Measurements from ENCODE around the gene UNC50. TPM values are rescaled to one million over a fixed set of nuclear protein-coding genes. Genes with fewer than 3 reads are reported as not detected.
"Not testable (repeated sequence)": the region's sequence is repeated elsewhere in the genome, so short reads cannot be mapped to it uniquely, and the experiment has no call there.

The UNC50 gene
- total and polyA plus RNA-seq, 2 donors, result 46.1 to 68.5 TPM

DNA sequence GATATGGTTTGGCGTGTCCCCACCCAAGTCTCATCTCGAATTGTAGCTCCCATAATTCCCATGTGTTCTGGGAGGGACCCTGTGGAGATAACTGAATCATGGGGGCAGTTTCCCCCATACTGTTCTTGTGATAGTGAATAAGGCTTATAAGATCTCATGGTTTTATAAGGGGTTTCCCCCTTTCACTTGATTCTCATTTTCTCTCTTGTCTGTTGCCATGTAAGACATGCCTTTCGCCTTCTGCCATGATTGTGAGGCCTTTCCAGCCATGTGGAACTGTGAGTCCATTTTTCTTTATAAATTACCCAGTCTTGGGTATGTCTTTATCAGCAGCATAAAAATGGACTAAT lies 51.1 kb downstream of the UNC50 start:
- H3K27me3 ChIP-seq (ENCODE audit: control insufficient read depth in 2 of 2, insufficient read depth in 1 of 2, low read length in 1 of 2); H3K9me3 ChIP-seq (ENCODE audit: control insufficient read depth in 2 of 2, insufficient read depth in 1 of 2, low read length in 1 of 2); H3K4me3 ChIP-seq (ENCODE audit: low read length in 2 of 2); DNase-seq (ENCODE audit: low read depth in 6 of 9, low spot score in 9 of 9): not testable (repeated sequence)
- Histone ChIP-seq H3K4me1 (ENCODE audit: control insufficient read depth in 2 of 2, insufficient read depth in 2 of 2, low read length in 2 of 2) (peaks cover 13 to 30% of the 10 kb centered on the region in 2 donors), H3K36me3 (ENCODE audit: control insufficient read depth in 2 of 2, insufficient read depth in 2 of 2, low read length in 1 of 2) (peaks cover 0 to 21% of the 10 kb centered on the region in 2 donors), H3K27ac (ENCODE audit: low read depth in 1 of 2, low read length in 1 of 2) (peak overlapping the region in 1 of 2 donors; percentile 69)
- 98% methylated on average over 3 of the region's 3 CpGs for WGBS

DNA sequence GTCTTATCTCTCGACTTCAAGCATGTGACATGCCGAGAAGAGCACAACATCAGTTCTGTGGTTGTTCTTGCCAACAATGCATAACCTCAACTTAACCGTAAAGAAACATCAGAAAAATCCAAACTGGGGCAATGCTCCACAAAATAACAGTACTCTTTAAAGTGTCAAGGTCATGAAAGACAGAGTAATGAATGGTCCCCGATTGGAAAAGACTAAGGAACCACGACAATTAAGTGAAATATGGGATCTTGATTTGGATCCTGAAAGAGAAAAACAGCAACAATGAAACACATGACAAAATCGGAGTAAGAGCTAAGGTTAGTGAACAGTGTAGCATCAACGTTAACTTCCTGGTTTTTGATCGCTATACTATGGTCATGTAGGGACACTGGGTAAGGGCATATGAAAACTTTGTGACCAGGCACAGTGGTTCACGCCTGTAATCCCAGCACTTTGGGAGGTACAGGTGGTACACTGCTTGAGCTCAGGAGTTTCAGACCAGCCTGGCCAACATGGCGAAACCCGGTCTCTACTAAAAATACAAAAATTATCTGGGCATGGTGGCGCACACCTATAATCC lies 55.2 kb downstream of the UNC50 start:
- H3K4me1 ChIP-seq (ENCODE audit: control insufficient read depth in 2 of 2, insufficient read depth in 2 of 2, low read length in 2 of 2), result peaks cover 6 to 29% of the 10 kb centered on the region in 2 donors
- peaks cover 0 to 35% of the 10 kb centered on the region in 2 donors for H3K36me3 ChIP-seq (ENCODE audit: control insufficient read depth in 2 of 2, insufficient read depth in 2 of 2, low read length in 1 of 2)
- peak overlapping the region; percentile 25 to 27 for H3K4me3 ChIP-seq (ENCODE audit: low read length in 2 of 2)
- no peaks in the 10 kb centered on the region for H3K27me3 ChIP-seq (ENCODE audit: control insufficient read depth in 2 of 2, insufficient read depth in 1 of 2, low read length in 1 of 2)
- DNase-seq (ENCODE audit: low read depth in 6 of 9, low spot score in 9 of 9), result peak in 8 of 9 donors; percentile 54 to 89 (median 70)
- peak overlapping the region; percentile 81 to 87 for H3K27ac ChIP-seq (ENCODE audit: low read depth in 1 of 2, low read length in 1 of 2)
- WGBS, result 78% methylated on average over 12 of the region's 12 CpGs
- peaks cover 0 to 5% of the 10 kb centered on the region in 2 donors for H3K9me3 ChIP-seq (ENCODE audit: control insufficient read depth in 2 of 2, insufficient read depth in 1 of 2, low read length in 1 of 2)

DNA sequence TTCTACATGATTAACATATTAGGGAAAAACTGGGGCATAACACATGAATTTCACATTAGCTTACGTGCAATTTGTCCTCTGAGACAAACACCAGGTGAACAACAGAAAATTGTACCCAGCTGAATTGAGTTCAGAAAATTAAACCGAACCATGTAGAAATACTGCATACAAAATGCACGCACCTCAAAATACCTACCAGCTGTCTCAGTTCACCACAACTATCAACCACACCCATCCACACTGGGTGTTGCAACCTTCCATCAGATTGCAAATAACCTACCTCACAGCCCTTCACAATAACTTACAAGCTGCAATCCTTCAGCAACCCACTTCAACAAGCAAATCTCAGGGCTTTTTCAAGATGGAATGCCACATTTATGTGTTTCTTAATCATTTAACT lies 55.9 kb downstream of the UNC50 start:
- Histone ChIP-seq H3K4me1 (ENCODE audit: control insufficient read depth in 2 of 2, insufficient read depth in 2 of 2, low read length in 2 of 2) (peaks cover 0 to 22% of the 10 kb centered on the region in 2 donors), H3K4me3 (ENCODE audit: low read length in 2 of 2) (no peak overlapping the region), H3K9me3 (ENCODE audit: control insufficient read depth in 2 of 2, insufficient read depth in 1 of 2, low read length in 1 of 2) (peaks cover 0 to 5% of the 10 kb centered on the region in 2 donors), H3K27ac (ENCODE audit: low read depth in 1 of 2, low read length in 1 of 2) (peak overlapping the region; percentile 64 to 87), H3K36me3 (ENCODE audit: control insufficient read depth in 2 of 2, insufficient read depth in 2 of 2, low read length in 1 of 2) (peaks cover 0 to 31% of the 10 kb centered on the region in 2 donors), H3K27me3 (ENCODE audit: control insufficient read depth in 2 of 2, insufficient read depth in 1 of 2, low read length in 1 of 2) (no peaks in the 10 kb centered on the region)
- DNase-seq (ENCODE audit: low read depth in 6 of 9, low spot score in 9 of 9), result peak in 8 of 9 donors; percentile 43 to 85 (median 70)
- WGBS, result 60% methylated on average over 3 of the region's 3 CpGs

DNA sequence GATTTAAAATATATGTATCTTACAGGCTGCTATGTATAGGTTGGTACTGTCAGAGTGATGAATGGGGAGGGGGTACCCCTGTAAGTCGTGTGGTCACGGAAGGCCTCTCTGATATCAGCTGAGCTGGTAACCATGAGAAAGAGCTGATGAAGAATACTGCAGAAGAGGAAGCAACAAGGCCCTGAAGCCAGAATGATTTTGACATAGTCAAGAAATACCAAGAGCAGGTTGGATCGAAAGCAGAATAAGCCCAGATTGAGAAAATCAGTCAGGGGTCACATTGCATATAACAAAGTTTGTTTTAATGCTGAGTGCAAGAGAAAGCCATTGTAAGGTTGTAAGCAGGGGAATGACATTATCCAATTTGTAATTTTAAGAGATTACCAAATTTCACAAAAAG lies 57.3 kb downstream of the UNC50 start:
- H3K9me3 ChIP-seq (ENCODE audit: control insufficient read depth in 2 of 2, insufficient read depth in 1 of 2, low read length in 1 of 2), result peaks cover 0 to 5% of the 10 kb centered on the region in 2 donors
- 95% methylated on average over 3 of the region's 3 CpGs for WGBS
- no peak for DNase-seq (ENCODE audit: low read depth in 6 of 9, low spot score in 9 of 9)
- H3K27ac ChIP-seq (ENCODE audit: low read depth in 1 of 2, low read length in 1 of 2), result peak overlapping the region in 1 of 2 donors; percentile 38
- H3K4me3 ChIP-seq (ENCODE audit: low read length in 2 of 2), result no peak overlapping the region
- H3K4me1 ChIP-seq (ENCODE audit: control insufficient read depth in 2 of 2, insufficient read depth in 2 of 2, low read length in 2 of 2), result peaks cover 0 to 21% of the 10 kb centered on the region in 2 donors
- H3K36me3 ChIP-seq (ENCODE audit: control insufficient read depth in 2 of 2, insufficient read depth in 2 of 2, low read length in 1 of 2), result peaks cover 0 to 36% of the 10 kb centered on the region in 2 donors
- no peaks in the 10 kb centered on the region for H3K27me3 ChIP-seq (ENCODE audit: control insufficient read depth in 2 of 2, insufficient read depth in 1 of 2, low read length in 1 of 2)

Other genes starting within 250 kb of the UNC50 start
- gene INPP4A, start 163.7 kb upstream of the UNC50 start, total RNA-seq, result 24.9 TPM
- gene INPP4A, start 163.7 kb upstream of the UNC50 start, polyA plus RNA-seq, result 17.9 TPM
- 47.8 TPM for gene COA5, start 77 bp upstream of the UNC50 start, total RNA-seq
- 114 TPM for gene COA5, start 77 bp upstream of the UNC50 start, polyA plus RNA-seq
- gene MGAT4A, start 122.5 kb downstream of the UNC50 start, total RNA-seq, result 42.9 TPM
- 24.4 TPM for gene MGAT4A, start 122.5 kb downstream of the UNC50 start, polyA plus RNA-seq

Measured in thymus (tissue), 11 donors.